Gastroesophageal sphincter (tissue), 4 donors: ENCODE measurements around the gene EPB41L4A. TPM values are rescaled to one million over a fixed set of nuclear protein-coding genes. Genes with fewer than 3 reads are reported as not detected.
A peak's percentile ranks its signal among the peaks of the same experiment; 100 is the strongest.
"Not testable (repeated sequence)": the region's sequence is repeated elsewhere in the genome, so short reads cannot be mapped to it uniquely, and the experiment has no call there.

Source experiments
- ATAC-seq: fragments of 150-250 bp; one replicate; pipeline ENCODE4 v1.9.1; 2016; ENCODE audit warnings: mild to moderate bottlenecking, moderate library complexity
- H3K27ac ChIP-seq, 4 donors: fragments of 200-600 bp; sonication (generic) in 3 of 4; 1 replicate in 3 of 4; 2 replicates in 1 of 4; pipeline ENCODE4 v1.5.1; 2016 to 2019
- H3K27me3 ChIP-seq: fragments of 200-600 bp; sonication (generic); one replicate; pipeline ENCODE4 v1.5.1; 2019
- H3K36me3 ChIP-seq, 2 donors: fragments of 200-600 bp; sonication (generic); one replicate each; pipeline ENCODE4 v1.5.1; 2019; ENCODE audit warnings: control low read depth in 1 of 2
- H3K4me1 ChIP-seq, 3 donors: fragments of 200-600 bp; sonication (generic); 1 replicate in 2 of 3; 2 replicates in 1 of 3; pipeline ENCODE4 v1.5.1; 2016 to 2019; ENCODE audit warnings: control low read depth in 2 of 3
- H3K4me3 ChIP-seq, 2 donors: fragments of 200-600 bp; sonication (generic); one replicate each; pipeline ENCODE4 v1.5.1; 2019; ENCODE audit warnings: mild to moderate bottlenecking in 1 of 2, moderate library complexity in 1 of 2
- H3K9me3 ChIP-seq, 3 donors: fragments of 200-600 bp; sonication (generic); one replicate each; pipeline ENCODE4 v1.5.1; 2017 to 2019; ENCODE audit warnings: control low read depth in 2 of 3
- EP300 ChIP-seq: sonication (generic); formaldehyde crosslinking; IDR thresholded peaks from one replicate; pipeline ENCODE4 v1.6.1; 2017; ENCODE audit warnings: antibody characterized with exemption, mild to moderate bottlenecking
- POLR2A ChIP-seq, 2 donors: fragments of 450-650 bp; IDR thresholded peaks; one replicate each; pipeline ENCODE4 v1.6.1; 2017; ENCODE audit warnings: antibody characterized with exemption in 2 of 2, mild to moderate bottlenecking in 2 of 2, moderate library complexity in 1 of 2
- POLR2AphosphoS5 ChIP-seq: sonication (generic); formaldehyde crosslinking; IDR thresholded peaks from one replicate; pipeline ENCODE4 v1.6.1; 2017; ENCODE audit warnings: antibody characterized with exemption
- WGBS, 2 donors: methylation state at CpG; one replicate each; pipeline ENCODE4 v1.1.5; 2018; ENCODE audit warnings: low coverage in 1 of 2; 5-methylcytosine and 5-hydroxymethylcytosine counted together
- total RNA-seq, 4 donors: library from RNA; depleted of rRNA; stranded (reverse); fragments of >200 nt; gene quantifications; one replicate each; pipeline ENCODE4 v1.1.0, GENCODE V29; 2016
- TF ChIP-seq, protein P1 (sequence below), 4 experiments: fragments of 200-600 bp in 2 of 4; fragments of 450-650 bp in 2 of 4; sonication (generic) in 1 of 4; IDR thresholded peaks; one replicate each; pipeline ENCODE4 v1.5.1; 2017 to 2019; ENCODE audit warnings: antibody characterized with exemption in 4 of 4, mild to moderate bottlenecking in 2 of 4, moderate library complexity in 2 of 4

Gene EPB41L4A
- total RNA-seq, 4 donors from 2014 or later = 4.3 to 28.7 (median 12.6) TPM

DNA sequence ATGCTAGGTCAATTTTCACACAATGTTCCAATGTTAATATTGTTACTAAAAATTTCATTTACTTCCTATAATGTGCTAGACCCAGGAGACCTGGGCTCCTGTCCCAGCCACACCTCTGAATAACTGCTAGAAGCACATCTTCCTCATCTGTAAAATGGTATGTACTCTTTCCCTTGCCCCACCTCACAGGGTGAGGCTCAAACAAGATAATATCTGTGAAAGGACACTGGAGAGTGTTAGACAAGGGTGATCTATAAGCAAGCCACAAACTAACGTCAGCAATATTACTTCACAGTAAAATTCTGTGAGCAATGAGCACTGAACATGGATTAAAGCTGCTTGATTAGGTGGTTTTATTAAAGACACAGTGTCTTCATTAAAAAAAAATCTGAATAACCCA lies 186.4 kb downstream of the EPB41L4A start:
- no peaks in the 10 kb centered on the region for H3K9me3 ChIP-seq
- ATAC-seq = no peak
- peaks cover 0 to 11% of the 10 kb centered on the region in 2 donors for H3K36me3 ChIP-seq
- H3K4me1 ChIP-seq = peaks cover 0 to 15% (median 0%) of the 10 kb centered on the region in 3 donors
- no peaks in the 10 kb centered on the region for H3K27me3 ChIP-seq
- no peak overlapping the region for H3K27ac ChIP-seq
- no peak overlapping the region for H3K4me3 ChIP-seq
- TF ChIP-seq POLR2A (IDR thresholded peaks at IDR 0.05) (no peak), EP300 (no peak), POLR2AphosphoS5 (no peak)
- TF ChIP-seq, protein P1, sequence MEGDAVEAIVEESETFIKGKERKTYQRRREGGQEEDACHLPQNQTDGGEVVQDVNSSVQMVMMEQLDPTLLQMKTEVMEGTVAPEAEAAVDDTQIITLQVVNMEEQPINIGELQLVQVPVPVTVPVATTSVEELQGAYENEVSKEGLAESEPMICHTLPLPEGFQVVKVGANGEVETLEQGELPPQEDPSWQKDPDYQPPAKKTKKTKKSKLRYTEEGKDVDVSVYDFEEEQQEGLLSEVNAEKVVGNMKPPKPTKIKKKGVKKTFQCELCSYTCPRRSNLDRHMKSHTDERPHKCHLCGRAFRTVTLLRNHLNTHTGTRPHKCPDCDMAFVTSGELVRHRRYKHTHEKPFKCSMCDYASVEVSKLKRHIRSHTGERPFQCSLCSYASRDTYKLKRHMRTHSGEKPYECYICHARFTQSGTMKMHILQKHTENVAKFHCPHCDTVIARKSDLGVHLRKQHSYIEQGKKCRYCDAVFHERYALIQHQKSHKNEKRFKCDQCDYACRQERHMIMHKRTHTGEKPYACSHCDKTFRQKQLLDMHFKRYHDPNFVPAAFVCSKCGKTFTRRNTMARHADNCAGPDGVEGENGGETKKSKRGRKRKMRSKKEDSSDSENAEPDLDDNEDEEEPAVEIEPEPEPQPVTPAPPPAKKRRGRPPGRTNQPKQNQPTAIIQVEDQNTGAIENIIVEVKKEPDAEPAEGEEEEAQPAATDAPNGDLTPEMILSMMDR (IDR thresholded peaks at IDR 0.05) = no peak
- WGBS, 2 donors = 67 to 73% methylated on average over 1 of the region's 1 CpG

DNA sequence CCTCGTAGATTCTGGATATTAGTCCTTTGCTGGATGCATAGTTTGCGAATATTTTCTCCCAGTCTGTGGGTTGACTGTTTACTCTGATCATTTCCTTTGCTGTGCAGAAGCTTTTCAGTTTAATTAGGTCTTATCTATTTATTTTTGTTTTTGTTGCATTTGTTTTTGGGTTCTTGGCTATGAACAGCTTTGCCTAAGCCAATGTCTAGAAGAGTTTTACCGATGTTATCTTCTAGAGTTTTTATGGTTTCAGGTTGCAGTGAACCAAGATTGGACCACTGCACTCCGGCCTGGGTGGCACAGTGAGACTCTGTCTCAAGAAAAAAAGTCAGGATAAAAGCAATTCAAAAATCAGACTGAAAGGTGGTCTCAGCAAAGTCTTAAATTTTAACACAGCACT lies 188.5 kb downstream of the EPB41L4A start:
- 77 to 91% methylated on average over 4 of the region's 4 CpGs for WGBS, 2 donors
- no peak for TF ChIP-seq POLR2AphosphoS5
- no peak for TF ChIP-seq POLR2A (IDR thresholded peaks at IDR 0.05)
- H3K9me3 ChIP-seq = no peaks in the 10 kb centered on the region
- H3K27me3 ChIP-seq = no peaks in the 10 kb centered on the region
- ATAC-seq = no peak
- no peak overlapping the region for H3K27ac ChIP-seq
- H3K4me1 ChIP-seq = peaks cover 0 to 15% (median 0%) of the 10 kb centered on the region in 3 donors
- peaks cover 0 to 11% of the 10 kb centered on the region in 2 donors for H3K36me3 ChIP-seq
- H3K4me3 ChIP-seq = no peak overlapping the region

DNA sequence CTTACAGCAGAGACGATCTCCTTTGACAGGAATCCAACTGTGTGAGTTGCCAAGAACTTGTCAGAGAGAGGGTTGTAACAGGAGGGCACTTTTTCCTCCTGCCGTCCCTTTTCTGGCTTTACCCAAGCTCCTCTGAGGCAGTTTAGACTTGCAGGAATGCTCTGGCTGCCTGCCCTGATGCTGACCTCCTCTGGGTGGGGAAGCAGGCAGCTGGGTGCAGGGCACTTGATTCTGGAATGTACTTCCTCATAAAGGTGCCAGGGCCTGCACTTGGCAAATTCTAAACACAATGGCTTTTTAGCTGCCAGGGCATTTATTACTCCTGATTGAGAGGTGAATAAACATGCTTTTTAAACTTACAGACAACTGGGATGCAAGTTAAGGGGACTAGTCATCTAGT lies 190.4 kb downstream of the EPB41L4A start:
- Histone ChIP-seq H3K27me3 (no peaks in the 10 kb centered on the region), H3K9me3 (no peaks in the 10 kb centered on the region), H3K27ac (peak overlapping the region in 2 of 4 donors; percentile 5 to 29), H3K4me3 (no peak overlapping the region), H3K36me3 (peaks cover 0 to 3% of the 10 kb centered on the region in 2 donors), H3K4me1 (peaks cover 0 to 15% (median 0%) of the 10 kb centered on the region in 3 donors)
- ATAC-seq = peak; percentile 84
- TF ChIP-seq, protein P1 (IDR thresholded peaks at IDR 0.05) = no peak
- TF ChIP-seq POLR2AphosphoS5 = peak; percentile 48
- 0 to 4% methylated on average over 2 of the region's 2 CpGs for WGBS, 2 donors

DNA sequence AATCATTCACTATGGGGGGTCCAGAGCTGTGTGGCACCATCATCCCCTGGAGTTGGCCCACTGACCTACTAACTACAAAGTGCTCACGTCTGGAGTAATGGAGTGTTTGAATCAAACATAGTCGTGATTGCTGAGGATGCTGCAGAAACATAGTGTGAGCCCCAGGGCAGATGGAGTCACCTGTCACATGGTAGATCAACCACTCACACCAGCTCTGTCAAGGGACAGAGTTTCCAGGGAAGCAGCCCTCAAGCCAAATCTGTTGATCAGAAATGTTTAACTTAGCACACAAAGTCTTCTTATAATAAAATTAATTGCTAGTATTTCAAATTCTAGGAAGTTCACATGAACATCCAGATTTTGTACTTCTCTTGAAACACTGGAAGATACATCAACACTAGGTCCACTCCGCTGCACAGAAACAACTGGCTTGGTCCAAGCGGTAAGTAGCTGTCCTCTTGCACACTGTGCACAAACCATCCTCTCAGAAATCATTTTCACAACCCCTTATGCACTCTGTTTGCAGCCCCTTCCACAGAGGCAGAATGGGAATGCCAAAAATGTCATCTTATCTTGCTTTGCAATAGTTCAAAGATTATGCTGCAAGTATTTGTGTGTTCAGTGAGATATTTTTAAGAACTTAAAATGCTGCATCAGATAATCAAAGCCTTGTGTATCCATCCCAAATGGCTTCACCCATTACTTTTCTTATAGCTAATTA lies 191.0 kb downstream of the EPB41L4A start:
- no peaks in the 10 kb centered on the region for H3K27me3 ChIP-seq
- H3K4me1 ChIP-seq = peaks cover 0 to 15% (median 0%) of the 10 kb centered on the region in 3 donors
- no peaks in the 10 kb centered on the region for H3K9me3 ChIP-seq
- TF ChIP-seq POLR2A (IDR thresholded peaks at IDR 0.05) (no peak), EP300 (no peak), POLR2AphosphoS5 (no peak)
- TF ChIP-seq, protein P1 (IDR thresholded peaks at IDR 0.05) = no peak
- no peak overlapping the region for H3K4me3 ChIP-seq
- H3K36me3 ChIP-seq = no peaks in the 10 kb centered on the region
- H3K27ac ChIP-seq = peak overlapping the region in 2 of 4 donors; percentile 5 to 29
- ATAC-seq = peak; percentile 20
- WGBS, 2 donors = 74% methylated on average over 4 of the region's 4 CpGs; no CpG with 5 or more reads in 1 of the 2 donors

DNA sequence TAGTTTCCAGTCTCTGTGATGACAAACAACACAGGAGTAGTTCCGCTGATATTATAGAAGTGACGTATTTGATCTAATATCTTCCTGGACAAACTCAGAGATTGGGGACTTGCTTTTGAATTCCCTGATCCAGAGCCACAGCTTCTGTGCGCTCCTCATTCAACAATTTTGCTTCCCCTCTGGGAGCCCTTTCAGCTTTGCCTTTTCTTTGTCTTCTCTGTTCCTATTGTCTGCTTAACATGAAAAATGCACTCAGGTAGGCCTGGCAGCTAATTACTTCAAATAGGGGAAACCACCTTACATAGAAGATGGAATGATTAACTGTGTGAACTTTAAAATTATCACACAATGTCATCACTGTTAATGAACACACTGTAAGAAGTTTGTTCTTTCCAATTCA lies 192.9 kb downstream of the EPB41L4A start:
- H3K4me3 ChIP-seq = no peak overlapping the region
- 95 to 100% methylated on average over 3 of the region's 3 CpGs for WGBS, 2 donors
- H3K36me3 ChIP-seq = no peaks in the 10 kb centered on the region
- no peaks in the 10 kb centered on the region for H3K27me3 ChIP-seq
- TF ChIP-seq EP300 = no peak
- TF ChIP-seq POLR2A (IDR thresholded peaks at IDR 0.05) = no peak
- no peak for TF ChIP-seq POLR2AphosphoS5
- TF ChIP-seq, protein P1 (IDR thresholded peaks at IDR 0.05) = no peak
- no peak for ATAC-seq
- H3K4me1 ChIP-seq = peaks cover 0 to 15% (median 0%) of the 10 kb centered on the region in 3 donors
- no peaks in the 10 kb centered on the region for H3K9me3 ChIP-seq
- H3K27ac ChIP-seq = no peak overlapping the region

DNA sequence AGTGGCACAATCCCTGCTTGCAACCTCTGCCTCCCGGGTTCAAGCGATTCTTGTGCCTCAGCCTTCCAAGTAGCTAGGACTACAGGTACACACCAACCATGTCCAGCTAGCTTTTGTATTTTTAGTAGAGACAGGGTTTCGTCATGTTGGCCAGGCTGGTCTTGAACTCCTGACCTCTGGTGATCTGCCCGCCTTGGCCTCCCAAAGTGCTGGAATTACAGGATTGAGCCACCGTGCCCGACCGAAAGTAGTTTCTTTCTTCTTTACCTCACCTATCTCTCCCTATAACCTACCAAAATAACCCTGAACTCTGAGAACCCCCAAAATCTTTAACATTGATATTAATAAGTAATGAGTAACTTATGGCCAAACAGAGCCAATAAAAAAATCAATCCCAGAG lies 196.1 kb downstream of the EPB41L4A start:
- not testable (repeated sequence) for H3K9me3 ChIP-seq, ATAC-seq, H3K27ac ChIP-seq, H3K4me3 ChIP-seq, H3K27me3 ChIP-seq, H3K36me3 ChIP-seq, H3K4me1 ChIP-seq
- WGBS, 2 donors = 100% methylated on average over 3 of the region's 7 CpGs; no CpG with 5 or more reads in 1 of the 2 donors
